ENCODE results near the gene TPP2.

TPP2 gene

DNA sequence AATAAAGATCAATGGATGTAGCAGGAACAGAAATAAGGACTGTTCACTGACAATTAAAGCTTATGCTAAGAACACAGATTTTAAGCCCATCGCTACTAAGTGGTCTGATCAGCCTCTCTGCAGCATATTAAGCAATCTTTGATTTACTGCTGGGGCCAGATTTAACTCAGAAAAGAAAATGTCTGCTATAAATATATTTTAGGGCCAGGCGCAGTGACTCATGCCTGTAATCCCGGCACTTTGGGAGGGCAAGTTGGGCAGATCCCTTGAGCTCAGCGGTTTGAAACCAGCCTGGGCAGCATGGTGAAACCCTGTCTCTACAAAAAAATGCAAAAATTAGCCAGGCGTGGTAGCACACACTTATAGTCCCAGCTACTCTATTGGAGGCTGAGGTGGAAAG, 55.1 kb downstream of the TPP2 start:
- DNase-seq (ENCODE audit: low read depth in 2 of 3, low spot score in 2 of 3): no peak

DNA sequence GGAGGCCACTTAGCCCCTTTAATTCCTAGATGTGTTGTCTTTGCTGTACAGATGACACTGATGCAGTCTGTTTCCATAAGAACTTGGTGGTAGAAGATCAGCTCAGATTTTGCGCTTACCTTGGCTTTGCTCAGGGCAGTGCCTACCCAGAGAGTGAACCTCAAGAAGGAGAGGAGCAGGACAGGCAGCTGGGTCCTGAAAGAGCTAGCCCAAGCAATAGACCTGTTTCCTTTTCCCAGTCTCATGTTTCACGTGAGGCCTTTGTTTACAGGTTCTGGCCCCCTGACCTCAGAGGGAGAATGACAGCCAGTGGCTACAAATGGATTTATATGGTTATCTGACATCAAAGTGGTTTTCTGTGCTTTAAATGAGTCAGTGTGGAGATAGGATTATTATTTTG, 58.0 kb downstream of the TPP2 start:
- DNase-seq (ENCODE audit: low read depth in 2 of 3, low spot score in 2 of 3): no peak

DNA sequence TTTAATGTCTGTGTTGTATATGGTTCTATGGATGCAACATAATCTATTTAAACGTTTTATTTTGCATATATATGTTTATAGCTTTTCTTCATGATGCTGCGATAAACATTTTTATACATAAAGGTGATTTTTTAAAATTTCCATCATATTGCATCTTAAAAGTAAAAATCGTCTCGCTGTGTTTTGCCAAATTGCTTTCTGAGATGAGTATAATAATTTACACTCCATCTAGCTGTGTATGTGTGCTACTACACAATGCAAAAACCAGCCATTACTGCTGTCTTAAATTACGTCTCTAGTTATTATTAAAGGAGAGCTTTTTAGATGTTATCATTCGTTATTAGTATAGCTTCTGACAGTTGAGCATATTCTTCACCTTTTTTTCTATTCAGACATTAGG, 60.8 kb downstream of the TPP2 start:
- no peak for DNase-seq (ENCODE audit: low read depth in 2 of 3, low spot score in 2 of 3)

DNA sequence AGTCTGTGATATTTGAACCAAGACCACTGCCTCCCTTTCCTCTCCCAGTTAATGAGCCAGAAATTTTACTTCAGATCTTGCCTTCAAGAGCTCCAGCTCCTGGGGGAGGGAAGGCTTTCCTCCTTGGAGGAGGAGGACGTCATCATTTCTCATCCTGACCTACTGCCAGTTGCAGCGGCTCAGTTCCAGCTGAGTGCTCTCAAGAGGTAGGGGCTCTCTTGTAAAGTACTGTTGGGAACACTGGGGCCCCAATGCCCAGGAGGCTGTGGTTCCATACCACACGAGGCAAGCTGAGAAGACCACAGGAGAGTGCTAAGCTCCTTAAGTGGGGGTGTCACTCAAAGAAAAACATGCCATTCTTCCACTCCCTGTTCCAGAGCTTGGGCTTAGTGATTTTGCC, 61.9 kb downstream of the TPP2 start:
- no peak for DNase-seq (ENCODE audit: low read depth in 2 of 3, low spot score in 2 of 3)

DNA sequence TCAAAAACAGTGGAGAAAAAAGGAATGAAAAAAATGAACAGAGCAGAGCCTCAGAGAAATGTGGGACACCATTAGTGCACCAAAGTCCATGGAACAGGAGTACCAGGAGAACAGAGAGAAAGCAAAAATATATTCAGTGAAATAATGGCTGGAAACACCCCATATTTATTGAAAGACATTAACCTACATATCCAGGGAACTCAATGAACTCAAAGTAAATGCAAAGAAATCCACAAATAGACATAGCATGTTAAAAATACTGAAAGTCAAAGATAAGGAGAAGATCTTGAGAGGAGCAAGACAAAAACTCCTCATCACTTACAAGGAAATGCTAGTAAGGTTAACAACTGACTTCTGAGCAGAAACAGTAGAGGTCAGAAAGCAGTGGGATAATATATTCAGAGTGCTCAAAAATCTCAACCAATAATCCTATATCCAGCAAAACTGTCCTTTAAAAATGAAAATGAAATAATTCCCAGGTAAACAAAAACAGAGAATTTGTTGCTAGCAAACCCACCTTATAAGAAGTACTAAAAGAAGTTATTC, 62.5 kb downstream of the TPP2 start:
- no peak for DNase-seq (ENCODE audit: low read depth in 2 of 3, low spot score in 2 of 3)

DNA sequence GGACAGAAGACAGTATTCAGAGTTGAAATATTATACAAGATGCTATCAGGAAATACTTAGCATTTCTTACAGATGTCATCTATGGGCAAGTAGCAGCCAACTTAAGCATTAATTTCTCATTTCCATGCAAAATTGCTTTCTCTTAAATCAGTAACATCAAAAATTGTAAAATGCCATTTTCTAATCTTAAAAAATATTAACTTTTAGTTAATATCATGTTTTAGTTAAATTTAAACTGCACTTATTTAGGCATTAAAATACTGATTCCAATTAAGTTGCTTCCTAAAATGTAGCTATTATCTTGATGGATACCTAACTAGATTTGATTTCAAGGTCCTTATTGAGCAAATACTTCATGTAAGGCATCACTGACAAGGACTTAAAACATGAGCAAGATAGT, 70.2 kb downstream of the TPP2 start:
- no peak for DNase-seq (ENCODE audit: low read depth in 2 of 3, low spot score in 2 of 3)

DNA sequence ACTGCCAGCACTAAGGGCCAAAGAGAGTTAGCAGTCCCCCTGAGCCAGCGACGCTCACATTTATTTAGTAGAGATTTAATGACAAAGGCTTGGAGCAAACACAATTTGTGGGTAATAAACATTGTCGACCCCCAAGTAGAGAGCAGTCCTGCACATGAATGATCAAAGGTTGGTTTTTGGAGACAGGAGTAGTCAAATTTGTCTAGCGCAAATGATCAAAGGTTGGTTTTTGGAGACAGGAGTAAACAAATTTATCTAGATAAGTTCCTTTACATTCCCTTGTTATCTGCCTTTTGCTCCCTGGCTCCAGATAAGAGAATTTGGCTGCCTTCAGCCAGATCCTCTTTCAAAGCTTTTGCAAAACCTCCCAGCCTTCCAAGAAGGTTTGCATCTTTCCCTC, 71.1 kb downstream of the TPP2 start:
- no peak for DNase-seq (ENCODE audit: low read depth in 2 of 3, low spot score in 2 of 3)

DNA sequence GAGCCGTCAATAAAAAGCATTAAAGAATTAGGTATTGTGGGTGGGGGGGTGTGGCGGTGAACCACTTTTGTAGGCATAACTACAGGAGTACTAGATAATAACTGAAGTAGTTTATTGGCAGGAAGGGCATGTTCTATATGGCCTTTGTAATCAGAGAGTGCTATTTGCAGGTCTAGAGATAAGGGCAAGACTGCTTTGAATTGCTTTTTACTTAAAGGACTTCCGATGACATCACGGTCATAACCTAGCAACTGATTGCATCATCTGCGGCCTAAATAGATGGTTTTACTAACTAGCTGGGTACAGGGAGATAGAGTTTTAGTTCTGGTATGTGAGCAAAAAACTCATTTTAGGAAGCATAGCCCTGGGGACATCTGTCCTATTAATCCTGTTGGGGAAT, 73.3 kb downstream of the TPP2 start:
- no peak for DNase-seq (ENCODE audit: low read depth in 2 of 3, low spot score in 2 of 3)

DNA sequence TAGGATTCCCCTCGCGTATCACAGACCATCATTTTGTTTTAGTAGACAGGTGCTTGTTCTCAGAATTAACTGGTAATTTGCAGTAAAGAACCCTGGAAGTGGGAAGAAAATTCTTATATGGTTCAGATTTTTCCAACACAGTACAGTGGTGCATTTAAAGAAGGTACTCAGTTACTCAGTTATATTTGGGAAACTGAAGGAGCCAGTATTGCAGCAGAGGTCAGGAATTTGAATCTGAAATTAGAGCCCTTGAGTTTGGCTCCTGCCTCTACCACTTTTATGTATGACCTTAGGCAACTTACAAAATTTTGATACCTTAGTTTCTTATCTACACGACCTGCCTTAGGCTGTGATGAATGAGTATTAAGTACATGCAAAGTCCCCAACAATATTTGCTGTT, 78.3 kb downstream of the TPP2 start:
- no peak for DNase-seq (ENCODE audit: low read depth in 2 of 3, low spot score in 2 of 3)

DNA sequence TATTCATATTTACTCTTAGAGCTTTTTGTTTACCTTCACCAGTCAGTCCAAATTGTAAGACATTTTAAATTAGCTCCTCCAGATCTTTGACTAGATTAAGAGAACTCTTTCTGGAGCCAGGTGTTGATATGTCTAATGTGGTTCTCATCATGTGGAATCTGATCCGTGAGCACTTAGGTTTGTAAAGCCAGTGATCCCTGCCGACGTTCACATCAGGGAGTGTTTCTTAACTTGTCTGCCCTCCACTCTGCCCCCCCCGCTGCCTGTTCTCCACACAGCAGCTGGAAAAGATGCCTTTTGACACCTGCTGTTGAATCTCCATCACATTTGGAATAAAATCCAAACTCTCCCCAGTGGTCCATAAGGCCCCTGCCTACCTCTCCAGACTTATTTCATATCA, 80.3 kb downstream of the TPP2 start:
- DNase-seq (ENCODE audit: low read depth in 2 of 3, low spot score in 2 of 3): no peak

DNA sequence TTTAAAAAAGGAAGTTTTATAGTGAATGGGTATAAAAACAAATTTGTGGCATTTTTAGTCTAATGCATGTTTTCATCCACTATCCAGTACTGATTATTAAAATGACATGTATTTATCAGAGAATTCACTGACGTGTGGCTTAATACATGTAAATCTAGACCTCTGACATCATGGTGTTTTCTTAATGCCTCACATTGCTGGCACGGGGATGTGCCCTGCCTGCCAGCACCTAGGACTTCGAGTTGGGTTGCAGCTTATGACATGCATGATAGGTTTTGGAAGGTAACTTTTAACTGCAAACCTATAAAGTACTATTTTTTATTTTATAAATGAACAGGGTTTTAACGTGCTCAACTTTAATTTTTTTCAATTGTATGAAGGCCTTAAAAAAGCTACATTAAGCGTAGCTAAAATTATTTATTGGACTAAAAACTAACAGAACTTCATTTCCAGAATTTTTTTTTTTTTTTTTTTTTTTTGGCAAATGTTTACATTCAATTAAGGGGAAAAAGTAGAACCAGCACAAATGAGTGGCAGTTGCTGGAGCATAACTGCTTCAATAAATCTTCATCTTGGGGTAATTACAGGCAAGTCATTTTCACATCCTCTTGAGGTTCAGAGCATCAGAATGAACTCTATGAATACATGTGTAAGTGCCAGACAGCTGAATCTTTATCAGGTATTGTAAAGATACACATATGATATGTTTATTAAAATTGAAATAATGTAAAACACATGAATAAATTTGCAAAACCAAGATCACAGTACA, 81.7 kb downstream of the TPP2 start:
- DNase-seq (ENCODE audit: low read depth in 2 of 3, low spot score in 2 of 3): no peak

DNA sequence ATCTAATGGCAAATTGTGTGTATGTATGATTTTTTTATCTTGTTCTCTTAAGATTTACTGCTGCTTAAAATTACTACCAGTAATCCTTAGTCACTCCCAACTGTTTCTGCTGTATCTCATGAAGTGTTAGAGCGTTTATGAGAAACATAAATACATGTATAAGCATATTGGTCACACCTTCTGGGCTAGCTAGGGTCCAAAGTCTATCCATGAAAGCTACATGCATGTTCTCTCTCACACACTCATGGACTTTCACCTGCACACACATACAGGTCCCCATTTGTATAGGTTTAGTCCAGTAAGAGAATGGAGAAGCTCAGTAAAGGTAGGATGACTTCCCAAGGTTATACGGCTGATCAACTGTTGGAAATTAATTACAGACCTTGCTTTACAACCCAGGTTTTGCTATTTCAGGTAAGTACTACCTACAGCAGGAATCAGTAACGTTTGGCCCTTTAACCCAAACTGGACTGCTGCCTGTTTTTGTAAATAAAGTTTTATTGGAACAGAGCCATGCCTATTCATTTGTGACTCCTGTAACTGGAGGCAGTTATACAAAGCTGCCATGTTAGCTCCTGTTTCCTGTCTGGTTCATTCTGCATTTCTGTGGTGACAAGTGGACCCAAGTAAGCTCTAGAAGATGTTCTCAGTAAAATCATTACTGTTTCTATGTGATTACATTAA, 82.8 kb downstream of the TPP2 start:
- no peak for DNase-seq (ENCODE audit: low read depth in 2 of 3, low spot score in 2 of 3)

DNA sequence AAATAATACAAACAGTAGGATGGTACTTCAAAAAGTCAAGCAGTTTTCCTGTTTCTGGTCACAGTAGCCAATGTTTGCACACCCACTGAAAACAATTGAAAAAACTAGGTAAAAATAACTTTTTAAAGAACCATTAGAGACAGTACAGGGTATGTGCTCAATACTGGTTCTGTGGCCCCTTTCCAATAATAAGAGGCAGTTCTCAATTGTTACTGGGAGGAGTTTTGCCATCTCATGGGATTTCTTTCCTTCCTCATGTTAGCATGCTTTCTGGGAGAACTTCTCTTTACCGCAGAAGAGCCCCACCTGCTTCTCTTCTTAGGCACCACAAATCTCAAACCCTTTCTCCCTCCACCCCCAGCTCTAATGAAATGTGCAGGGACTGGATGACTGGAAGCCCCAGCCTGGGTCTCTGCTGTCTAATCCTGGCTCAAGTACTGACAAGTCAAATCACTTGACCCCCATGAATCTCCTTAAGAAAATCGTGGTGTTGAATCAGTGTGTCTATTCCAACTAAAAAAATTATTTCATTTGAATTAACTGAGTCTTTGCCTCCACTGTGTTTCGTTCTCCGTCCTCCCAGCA, 83.4 kb downstream of the TPP2 start:
- DNase-seq (ENCODE audit: low read depth in 2 of 3, low spot score in 2 of 3): no peak

DNA sequence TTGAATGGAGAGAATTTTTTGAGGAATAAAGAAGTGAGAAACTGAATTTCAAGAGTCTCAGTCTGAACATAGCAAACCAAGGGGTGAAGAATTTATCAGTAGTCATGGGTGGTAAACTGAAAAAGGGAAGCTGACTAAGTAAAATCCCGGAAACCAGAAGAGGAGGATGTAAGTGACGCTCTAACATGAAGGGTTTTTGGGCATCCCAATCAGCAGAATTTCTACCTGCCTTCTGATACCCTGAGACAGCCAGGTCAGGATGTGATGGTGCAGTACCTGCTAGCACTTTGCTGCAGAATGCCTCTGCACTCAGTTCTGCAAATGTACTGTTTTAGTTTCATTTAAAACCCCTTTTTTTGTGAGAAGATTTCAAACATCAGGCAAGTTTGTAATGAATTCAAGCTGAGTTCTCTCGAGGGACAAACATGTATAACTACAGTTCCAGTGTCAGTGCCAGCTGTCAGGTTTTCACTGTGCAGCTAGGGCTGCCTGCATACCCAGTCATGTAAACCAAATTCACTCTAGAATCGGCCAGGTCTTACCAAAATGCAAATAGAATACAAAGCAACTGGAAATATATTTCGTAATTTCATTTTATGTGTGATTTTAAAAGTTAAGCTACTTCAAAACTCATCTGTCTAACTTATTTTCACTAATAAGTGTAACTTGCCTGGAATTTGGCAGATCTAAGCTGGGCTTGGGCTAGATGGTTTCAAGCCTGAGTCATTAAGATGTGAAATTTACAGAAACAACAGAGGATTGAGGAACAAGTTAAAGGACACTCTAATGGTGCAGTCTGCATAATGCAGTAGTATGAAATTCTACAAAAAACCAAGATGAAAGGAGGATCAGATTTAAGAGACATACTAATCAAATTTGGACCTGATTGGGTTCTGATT, 84.3 kb downstream of the TPP2 start:
- no peak for DNase-seq (ENCODE audit: low read depth in 2 of 3, low spot score in 2 of 3)

DNA sequence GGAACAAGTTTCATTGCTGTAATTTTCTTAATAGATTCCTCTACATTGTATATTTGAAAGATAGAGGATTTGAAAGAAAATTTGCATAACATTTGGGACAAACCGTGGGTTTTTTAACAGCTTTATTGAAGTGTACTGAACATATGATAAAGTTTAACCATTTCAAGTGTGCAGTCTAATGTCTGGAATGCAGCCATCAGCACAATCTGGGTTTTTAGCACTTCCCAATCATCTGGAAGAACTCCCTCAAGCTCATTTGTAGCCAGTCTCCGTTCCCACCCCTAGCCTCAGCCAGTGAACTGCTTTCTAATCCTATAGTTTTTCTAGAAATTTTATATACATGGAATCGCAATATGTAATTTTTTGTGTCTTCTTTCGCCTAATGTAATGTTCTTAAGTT, 85.4 kb downstream of the TPP2 start:
- no peak for DNase-seq (ENCODE audit: low read depth in 2 of 3, low spot score in 2 of 3)

DNA sequence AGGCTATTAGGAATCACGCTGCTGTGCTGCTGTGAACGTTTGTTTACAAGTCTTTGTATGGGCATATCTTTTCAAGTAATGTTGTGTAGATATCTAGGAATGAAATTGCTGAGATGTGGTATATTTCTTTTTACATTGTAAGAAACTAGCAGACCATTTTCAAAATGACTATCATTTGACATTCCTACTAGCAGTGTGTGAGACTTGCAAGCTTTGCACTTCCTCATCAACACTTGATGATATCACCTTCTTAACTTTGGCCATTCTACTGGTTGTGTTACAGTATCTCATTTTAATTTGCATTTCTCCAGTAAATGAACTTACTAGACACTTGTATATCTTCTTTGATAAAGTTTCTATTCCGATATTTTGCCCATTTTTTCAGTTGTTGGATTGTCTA, 85.9 kb downstream of the TPP2 start:
- no peak for DNase-seq (ENCODE audit: low read depth in 2 of 3, low spot score in 2 of 3)

DNA sequence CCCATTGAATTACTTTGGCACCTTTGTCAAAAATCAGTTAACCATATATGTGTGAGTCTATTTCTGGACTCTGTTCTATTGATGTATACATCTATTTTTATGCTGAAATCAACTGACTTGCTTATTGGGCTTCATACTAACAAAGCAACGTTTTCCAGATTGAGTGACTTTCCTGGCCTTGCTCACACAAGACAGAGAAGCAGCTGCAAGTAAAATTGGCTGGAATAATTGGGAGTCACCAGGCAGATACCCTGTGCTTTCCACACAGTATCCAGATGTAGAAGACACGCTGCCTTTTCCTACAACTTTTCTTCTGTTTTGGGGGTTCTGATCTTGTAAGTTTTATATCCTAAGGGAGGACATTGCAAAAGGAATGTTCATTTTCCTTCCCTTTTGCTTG, 86.9 kb downstream of the TPP2 start:
- DNase-seq (ENCODE audit: low read depth in 2 of 3, low spot score in 2 of 3): no peak

DNA sequence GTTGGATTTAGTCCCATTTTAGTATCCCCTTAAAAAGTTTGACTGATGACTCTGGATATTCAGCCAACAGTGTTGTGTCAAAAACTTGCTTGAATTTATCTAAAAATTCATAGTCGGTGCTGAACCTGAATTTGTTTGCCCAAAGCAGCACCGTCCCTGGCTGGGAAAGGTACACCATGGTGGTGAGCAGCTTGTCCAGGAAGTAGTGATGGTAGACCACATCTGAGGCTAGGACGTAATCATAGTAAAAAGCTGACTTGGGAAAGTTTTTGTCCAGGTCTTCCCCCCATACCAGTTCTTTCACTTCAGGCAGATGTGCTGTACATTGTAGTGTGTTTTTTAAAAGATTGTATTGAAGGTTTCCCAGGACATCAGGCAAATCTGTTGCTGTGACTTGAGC, 89.2 kb downstream of the TPP2 start:
- no peak for DNase-seq (ENCODE audit: low read depth in 2 of 3, low spot score in 2 of 3)

DNA sequence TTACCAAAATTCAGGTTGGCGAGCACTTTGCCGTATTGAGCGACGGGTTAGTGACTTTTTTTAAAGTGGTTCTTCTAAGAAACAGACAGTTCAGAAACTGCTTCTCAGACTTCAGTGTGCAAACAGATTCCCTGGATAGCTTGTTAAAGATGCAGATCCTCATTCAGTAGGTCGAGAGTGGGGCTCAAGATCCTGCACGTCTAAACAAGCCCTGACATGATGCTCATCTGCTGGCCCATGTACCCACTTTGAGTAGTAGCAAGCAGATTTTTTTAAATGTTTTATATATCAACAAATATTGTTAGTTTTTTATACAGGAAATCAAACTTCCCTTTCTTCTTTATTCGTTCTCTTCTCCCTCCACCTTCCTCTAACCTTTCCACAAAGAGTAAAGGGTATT, 90.7 kb downstream of the TPP2 start:
- DNase-seq (ENCODE audit: low read depth in 2 of 3, low spot score in 2 of 3): no peak

DNA sequence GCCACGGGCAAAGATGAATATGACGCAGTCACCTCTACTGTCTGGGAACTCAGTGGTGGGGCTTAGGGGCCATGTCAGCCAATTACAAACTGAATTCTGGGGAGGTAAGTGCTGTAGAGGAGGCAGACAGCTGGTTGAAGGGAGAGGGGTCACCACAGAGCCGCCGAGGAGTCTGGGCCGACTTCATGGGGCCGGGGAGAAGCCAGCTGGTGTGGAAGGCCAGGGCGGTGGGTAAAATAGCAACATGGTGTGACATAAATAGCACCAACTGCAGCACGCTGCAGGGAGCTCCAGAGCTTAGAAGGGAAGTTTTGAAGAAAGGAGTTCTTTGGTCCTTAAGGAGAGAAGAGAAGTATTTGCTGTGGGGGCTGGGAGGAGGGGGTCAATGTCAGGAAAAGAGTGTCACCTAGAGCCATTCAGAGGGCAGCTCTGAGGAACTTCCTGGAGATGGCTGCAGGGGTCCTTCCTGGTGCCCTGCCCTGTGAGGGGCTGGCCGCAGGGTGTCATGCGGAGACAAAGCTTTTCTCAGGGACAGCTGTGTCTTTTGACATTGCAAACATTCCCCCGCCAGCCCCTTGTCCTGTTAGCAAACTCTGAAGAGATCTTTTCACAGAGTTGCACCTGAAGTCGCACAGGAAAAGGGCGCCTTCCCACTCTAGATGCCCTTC, 91.7 kb downstream of the TPP2 start:
- DNase-seq (ENCODE audit: low read depth in 2 of 3, low spot score in 2 of 3): no peak

DNA sequence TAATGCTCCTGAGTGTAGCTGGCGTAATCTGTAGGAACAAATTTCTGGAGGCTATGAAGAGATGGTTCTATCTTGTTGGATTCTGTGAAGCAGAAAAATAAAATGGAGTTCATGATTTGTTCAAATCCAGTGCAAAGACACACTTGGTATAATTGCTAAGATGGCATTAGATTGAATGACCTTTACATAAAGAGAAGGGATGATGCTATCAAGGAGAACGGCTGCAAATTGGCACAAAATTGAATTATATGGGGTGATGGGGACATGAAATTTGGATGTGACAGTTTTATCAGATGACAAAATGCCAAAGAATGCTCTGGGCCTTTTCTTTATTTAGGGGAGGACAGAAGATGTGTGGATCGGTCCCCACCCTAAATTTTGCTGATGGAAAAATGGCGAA, 94.1 kb downstream of the TPP2 start:
- no peak for DNase-seq (ENCODE audit: low read depth in 2 of 3, low spot score in 2 of 3)
